MM.1S (cell line): ENCODE measurements around the gene FBXO38.

Experiments
- DNase-seq: peaks from one replicate; pipeline ENCODE4 v3.0.0-alpha.2; 2015
- H2AFZ ChIP-seq: fragments of 300-600 bp; sonication (generic); 2 replicates; pipeline ENCODE4 v1.6.0; 2016; ENCODE audit warnings: antibody characterized with exemption, low read length
- H3F3A ChIP-seq: fragments of 300-600 bp; sonication (generic); 2 replicates; pipeline ENCODE4 v1.6.1; 2016; ENCODE audit warnings: mild to moderate bottlenecking, antibody characterized with exemption, low read length, moderate library complexity, mixed read lengths; ENCODE audit not compliant: insufficient read depth
- H3K27ac ChIP-seq: fragments of 300-600 bp; sonication (generic); 2 replicates; pipeline ENCODE4 v1.5.1; 2016; ENCODE audit warnings: mild to moderate bottlenecking, low read length
- H3K27me3 ChIP-seq: fragments of 300-600 bp; sonication (generic); replicated peaks from 2 replicates; pipeline ENCODE4 v1.6.0; 2016; ENCODE audit warnings: low read length; ENCODE audit not compliant: insufficient read depth
- H3K36me3 ChIP-seq: fragments of 300-600 bp; sonication (generic); replicated peaks from 2 replicates; pipeline ENCODE4 v1.6.1; 2016; ENCODE audit warnings: mild to moderate bottlenecking, low read length, mixed read lengths; ENCODE audit not compliant: insufficient read depth
- H3K4me1 ChIP-seq: fragments of 300-600 bp; sonication (generic); 2 replicates; pipeline ENCODE4 v1.6.1; 2016; ENCODE audit warnings: low read length, mixed read lengths
- H3K4me2 ChIP-seq: fragments of 300-600 bp; sonication (generic); 2 replicates; pipeline ENCODE4 v1.6.0; 2016; ENCODE audit warnings: low read depth, low read length
- H3K4me3 ChIP-seq: fragments of 300-600 bp; sonication (generic); 2 replicates; pipeline ENCODE4 v1.5.1; 2016; ENCODE audit warnings: low read length, mixed read lengths
- H3K79me2 ChIP-seq: fragments of 300-600 bp; sonication (generic); 2 replicates; pipeline ENCODE4 v1.6.1; 2016; ENCODE audit warnings: mixed run types, low read length, mixed read lengths
- H3K9ac ChIP-seq: fragments of 300-600 bp; sonication (generic); 2 replicates; pipeline ENCODE4 v1.6.1; 2016; ENCODE audit warnings: low read length, mixed read lengths
- H3K9me2 ChIP-seq: fragments of 300-600 bp; sonication (generic); replicated peaks from 2 replicates; pipeline ENCODE4 v1.6.1; 2016; ENCODE audit warnings: mild to moderate bottlenecking, low read length, mixed read lengths; ENCODE audit not compliant: insufficient read depth
- H3K9me3 ChIP-seq: fragments of 300-600 bp; sonication (generic); replicated peaks from 2 replicates; pipeline ENCODE4 v1.6.1; 2016; ENCODE audit warnings: mild to moderate bottlenecking, low read length, mixed read lengths; ENCODE audit not compliant: insufficient read depth
- H4K20me1 ChIP-seq: fragments of 300-600 bp; sonication (generic); 2 replicates; pipeline ENCODE4 v1.6.1; 2016; ENCODE audit warnings: mild to moderate bottlenecking, low read length, moderate library complexity, mixed read lengths; ENCODE audit not compliant: insufficient read depth
- EZH2 ChIP-seq: fragments of 300-600 bp; sonication (generic); optimal IDR thresholded peaks from 2 replicates; pipeline ENCODE3; 2017; ENCODE audit warnings: low read depth, mild to moderate bottlenecking, antibody characterized with exemption, low read length, mixed read lengths
- EZH2phosphoT487 ChIP-seq: fragments of 300-600 bp; sonication (generic); IDR thresholded peaks from 2 replicates; pipeline ENCODE4 v1.6.1; 2018; ENCODE audit warnings: antibody characterized with exemption, low read length
- TF ChIP-seq, protein P1 (sequence below): fragments of 300-600 bp; sonication (generic); IDR thresholded peaks from 2 replicates; pipeline ENCODE4 v1.5.1; 2016; ENCODE audit warnings: antibody characterized with exemption, low read length, mixed read lengths

The FBXO38 gene

DNA sequence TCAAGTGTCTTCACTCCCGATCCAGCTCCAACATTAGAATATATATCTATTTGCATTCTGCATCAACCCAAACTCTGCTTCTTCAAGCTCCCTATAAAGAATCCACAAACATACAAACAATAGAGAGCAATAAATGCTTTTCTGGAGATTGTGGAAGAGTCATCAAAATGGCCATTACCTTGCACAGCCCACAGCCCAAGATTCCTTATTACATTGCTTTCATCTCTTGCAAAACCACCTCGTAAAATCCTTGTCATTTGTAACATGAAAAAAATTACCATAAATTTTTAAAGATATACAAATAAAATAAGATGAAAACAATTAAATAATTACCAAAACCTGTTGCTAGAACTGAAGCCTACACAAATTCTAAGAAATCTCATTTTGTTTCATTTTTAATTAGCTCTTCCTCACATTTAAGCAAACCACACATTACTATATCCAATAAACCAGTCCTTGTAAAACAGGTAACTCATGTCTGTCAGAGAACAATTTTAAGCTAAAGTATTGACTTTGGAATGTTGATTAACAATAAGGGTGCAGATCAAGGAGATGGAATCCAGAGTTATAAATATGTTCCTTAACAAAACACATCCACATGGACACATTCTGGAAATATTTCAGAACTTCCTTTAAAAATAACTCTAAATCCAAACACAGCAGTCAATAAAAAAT is 41.2 kb upstream of the FBXO38 start:
- Histone ChIP-seq H3K4me3 (no peak overlapping the region), H3K9ac (no peak overlapping the region), H3K27ac (no peak overlapping the region), H3K9me3 (no peaks in the 10 kb centered on the region), H4K20me1 (no peaks in the 10 kb centered on the region), H3K27me3 (no peaks in the 10 kb centered on the region), H3K4me1 (no peaks in the 10 kb centered on the region), H2AFZ (no peak overlapping the region), H3F3A (no peaks in the 10 kb centered on the region), H3K79me2 (no peaks in the 10 kb centered on the region), H3K36me3 (no peaks in the 10 kb centered on the region), H3K9me2 (no peaks in the 10 kb centered on the region), H3K4me2 (no peak overlapping the region)
- no peak for DNase-seq
- TF ChIP-seq, protein P1, sequence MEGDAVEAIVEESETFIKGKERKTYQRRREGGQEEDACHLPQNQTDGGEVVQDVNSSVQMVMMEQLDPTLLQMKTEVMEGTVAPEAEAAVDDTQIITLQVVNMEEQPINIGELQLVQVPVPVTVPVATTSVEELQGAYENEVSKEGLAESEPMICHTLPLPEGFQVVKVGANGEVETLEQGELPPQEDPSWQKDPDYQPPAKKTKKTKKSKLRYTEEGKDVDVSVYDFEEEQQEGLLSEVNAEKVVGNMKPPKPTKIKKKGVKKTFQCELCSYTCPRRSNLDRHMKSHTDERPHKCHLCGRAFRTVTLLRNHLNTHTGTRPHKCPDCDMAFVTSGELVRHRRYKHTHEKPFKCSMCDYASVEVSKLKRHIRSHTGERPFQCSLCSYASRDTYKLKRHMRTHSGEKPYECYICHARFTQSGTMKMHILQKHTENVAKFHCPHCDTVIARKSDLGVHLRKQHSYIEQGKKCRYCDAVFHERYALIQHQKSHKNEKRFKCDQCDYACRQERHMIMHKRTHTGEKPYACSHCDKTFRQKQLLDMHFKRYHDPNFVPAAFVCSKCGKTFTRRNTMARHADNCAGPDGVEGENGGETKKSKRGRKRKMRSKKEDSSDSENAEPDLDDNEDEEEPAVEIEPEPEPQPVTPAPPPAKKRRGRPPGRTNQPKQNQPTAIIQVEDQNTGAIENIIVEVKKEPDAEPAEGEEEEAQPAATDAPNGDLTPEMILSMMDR = no peak
- TF ChIP-seq EZH2phosphoT487 = no peak
- TF ChIP-seq EZH2 = no peak

DNA sequence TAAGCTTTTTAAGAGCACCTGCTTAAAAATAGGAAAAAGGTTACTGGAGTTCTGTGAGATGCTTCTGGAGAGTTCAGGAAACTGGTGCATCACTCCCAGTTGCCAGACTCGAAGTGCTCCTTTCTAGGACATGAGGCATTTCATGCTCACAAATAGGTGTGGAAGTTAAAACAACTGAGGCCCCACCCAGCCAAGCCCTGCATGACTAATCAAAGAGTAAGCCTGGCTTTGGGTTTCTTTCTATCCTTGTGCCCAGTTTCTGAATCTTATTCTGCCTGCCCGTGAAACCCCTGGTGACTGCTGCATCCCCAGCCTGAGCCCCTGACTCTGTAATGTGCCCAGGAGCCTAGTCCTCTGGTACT is 40.7 kb upstream of the FBXO38 start:
- no peak overlapping the region for H3K4me2 ChIP-seq
- H4K20me1 ChIP-seq = no peaks in the 10 kb centered on the region
- H3F3A ChIP-seq = no peaks in the 10 kb centered on the region
- no peak overlapping the region for H3K9ac ChIP-seq
- no peak overlapping the region for H2AFZ ChIP-seq
- H3K36me3 ChIP-seq = no peaks in the 10 kb centered on the region
- H3K9me2 ChIP-seq = no peaks in the 10 kb centered on the region
- H3K27me3 ChIP-seq = no peaks in the 10 kb centered on the region
- no peak overlapping the region for H3K27ac ChIP-seq
- no peak for TF ChIP-seq EZH2
- TF ChIP-seq, protein P1 = no peak
- no peak for TF ChIP-seq EZH2phosphoT487
- H3K4me1 ChIP-seq = no peaks in the 10 kb centered on the region
- no peaks in the 10 kb centered on the region for H3K9me3 ChIP-seq
- DNase-seq = no peak
- no peaks in the 10 kb centered on the region for H3K79me2 ChIP-seq
- no peak overlapping the region for H3K4me3 ChIP-seq

DNA sequence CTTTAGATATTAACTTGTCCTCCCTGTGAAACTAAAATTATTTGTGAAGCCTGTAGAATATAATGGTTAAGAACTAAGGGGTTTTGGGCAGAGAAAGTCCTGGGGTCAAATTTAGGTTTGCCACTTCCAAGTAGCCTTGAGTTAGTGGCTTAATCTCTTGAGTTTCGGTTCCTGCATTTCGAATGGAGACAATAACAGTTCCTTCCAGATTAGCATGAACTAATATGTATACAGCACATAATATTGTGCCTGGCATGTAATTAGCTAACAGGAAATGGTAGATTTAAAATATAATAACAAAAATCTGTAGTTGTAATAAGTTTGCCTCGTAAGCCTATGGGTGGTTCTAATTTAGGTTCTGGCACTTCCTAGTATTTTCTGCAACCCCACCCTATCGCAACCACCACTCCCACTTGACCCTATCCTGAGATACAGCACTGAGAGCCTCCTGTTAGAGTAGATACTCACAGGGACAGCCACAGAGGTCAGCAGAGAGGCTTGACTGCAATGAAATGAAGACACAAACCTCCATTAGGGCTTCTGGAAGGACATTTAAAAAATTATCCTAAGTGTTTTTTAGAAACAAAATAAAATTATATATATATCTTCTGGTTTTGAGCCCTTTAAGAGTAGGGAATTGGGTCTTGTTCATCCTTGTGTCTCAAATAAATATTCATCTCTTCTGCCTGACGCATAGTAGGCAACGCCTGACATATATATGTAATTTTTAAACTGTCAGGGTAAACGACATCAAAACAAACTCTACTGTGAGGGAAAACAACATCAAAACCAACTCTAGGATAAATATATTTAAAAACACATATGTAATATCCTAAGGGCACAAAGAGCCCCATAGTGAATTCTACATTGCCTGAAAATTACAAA is 39.9 kb upstream of the FBXO38 start:
- H3K4me3 ChIP-seq = no peak overlapping the region
- H3K36me3 ChIP-seq = no peaks in the 10 kb centered on the region
- no peaks in the 10 kb centered on the region for H3K4me1 ChIP-seq
- H4K20me1 ChIP-seq = no peaks in the 10 kb centered on the region
- DNase-seq = no peak
- no peak overlapping the region for H3K27ac ChIP-seq
- no peak overlapping the region for H3K4me2 ChIP-seq
- H3K9ac ChIP-seq = no peak overlapping the region
- no peaks in the 10 kb centered on the region for H3K27me3 ChIP-seq
- no peaks in the 10 kb centered on the region for H3K9me2 ChIP-seq
- no peaks in the 10 kb centered on the region for H3F3A ChIP-seq
- H3K9me3 ChIP-seq = no peaks in the 10 kb centered on the region
- H3K79me2 ChIP-seq = no peaks in the 10 kb centered on the region
- H2AFZ ChIP-seq = no peak overlapping the region
- TF ChIP-seq EZH2 (no peak), EZH2phosphoT487 (no peak)
- TF ChIP-seq, protein P1 = no peak
